ENCODE results near the gene SLC25A26. TPM values are rescaled to one million over a fixed set of nuclear protein-coding genes. Genes with fewer than 3 reads are reported as not detected.

The SLC25A26 gene
- total RNA-seq, 1 experiment from 2014 or later, result 13.2 TPM

GRCh38 chr3:66381626-66382025, 160.8 kb downstream of the SLC25A26 start:
- ChIA-PET CTCF (no interaction called here), POLR2A (no interaction called here)
- no TSS peak for BruUV-seq (replicated peaks)
- Histone ChIP-seq H3K4me1 (ENCODE audit: control insufficient read depth, insufficient read depth, low read length) (no peaks in the 10 kb centered on the region), H3K27me3 (ENCODE audit: control insufficient read depth, insufficient read depth, low read length) (no peaks in the 10 kb centered on the region), H3K4me3 (ENCODE audit: low read depth in 2 of 2, low read length in 2 of 2) (no peak overlapping the region), H3K27ac (ENCODE audit: low read length) (no peak overlapping the region), H3K9me3 (ENCODE audit: control insufficient read depth, insufficient read depth, low read depth, low read length) (no peaks in the 10 kb centered on the region), H3K36me3 (ENCODE audit: control insufficient read depth, insufficient read depth, low read length) (no peaks in the 10 kb centered on the region)
- DNase-seq (ENCODE audit: low read depth, low spot score) (no peak), ATAC-seq (no peak)
- intact Hi-C loops (cut with micrococcal nuclease; ENCODE audit: unreplicated experiment), result no loop called here
- in situ Hi-C loops (cut with HindIII; ENCODE audit: low pct_unique_long_range_greater_than_20kb, low sequenced_read_pairs), result no loop called here
- TF ChIP-seq POLR2AphosphoS5 (IDR thresholded peaks at IDR 0.05; ENCODE audit: low read depth, low read length) (no peak), CTCF (IDR thresholded peaks at IDR 0.05) (no peak), SIN3A (IDR thresholded peaks at IDR 0.05; ENCODE audit: borderline replicate concordance, insufficient read depth, low read depth, low read length) (no peak), TCF7L2 (IDR thresholded peaks at IDR 0.05; ENCODE audit: low read depth, low read length) (no peak), REST (IDR thresholded peaks at IDR 0.05; ENCODE audit: insufficient read depth in 1 of 2, low read depth in 2 of 2, low read length in 1 of 2) (no peak)

GRCh38 chr3:66382142-66382541, 161.3 kb downstream of the SLC25A26 start:
- Histone ChIP-seq H3K27ac (ENCODE audit: low read length) (no peak overlapping the region), H3K36me3 (ENCODE audit: control insufficient read depth, insufficient read depth, low read length) (no peaks in the 10 kb centered on the region), H3K9me3 (ENCODE audit: control insufficient read depth, insufficient read depth, low read depth, low read length) (no peaks in the 10 kb centered on the region), H3K27me3 (ENCODE audit: control insufficient read depth, insufficient read depth, low read length) (no peaks in the 10 kb centered on the region), H3K4me3 (ENCODE audit: low read depth in 2 of 2, low read length in 2 of 2) (no peak overlapping the region), H3K4me1 (ENCODE audit: control insufficient read depth, insufficient read depth, low read length) (no peaks in the 10 kb centered on the region)
- DNase-seq (ENCODE audit: low read depth, low spot score), result no peak
- no peak for ATAC-seq
- no TSS peak for BruUV-seq (replicated peaks)
- TF ChIP-seq SIN3A (IDR thresholded peaks at IDR 0.05; ENCODE audit: borderline replicate concordance, insufficient read depth, low read depth, low read length) (no peak), TCF7L2 (IDR thresholded peaks at IDR 0.05; ENCODE audit: low read depth, low read length) (no peak), REST (IDR thresholded peaks at IDR 0.05; ENCODE audit: insufficient read depth in 1 of 2, low read depth in 2 of 2, low read length in 1 of 2) (no peak), POLR2AphosphoS5 (IDR thresholded peaks at IDR 0.05; ENCODE audit: low read depth, low read length) (no peak), CTCF (IDR thresholded peaks at IDR 0.05) (no peak)
- in situ Hi-C loops (cut with HindIII; ENCODE audit: low pct_unique_long_range_greater_than_20kb, low sequenced_read_pairs), result no loop called here
- POLR2A ChIA-PET, result no interaction called here
- intact Hi-C loops (cut with micrococcal nuclease; ENCODE audit: unreplicated experiment), result no loop called here
- CTCF ChIA-PET, result no interaction called here
